SIG-M5 (cell line): ENCODE measurements around the gene PSD2.

Experiments used
- DNase-seq: peaks from one replicate; lab custom pipeline; 2025; lab: John Stamatoyannopoulos, UW

The PSD2 gene

DNA sequence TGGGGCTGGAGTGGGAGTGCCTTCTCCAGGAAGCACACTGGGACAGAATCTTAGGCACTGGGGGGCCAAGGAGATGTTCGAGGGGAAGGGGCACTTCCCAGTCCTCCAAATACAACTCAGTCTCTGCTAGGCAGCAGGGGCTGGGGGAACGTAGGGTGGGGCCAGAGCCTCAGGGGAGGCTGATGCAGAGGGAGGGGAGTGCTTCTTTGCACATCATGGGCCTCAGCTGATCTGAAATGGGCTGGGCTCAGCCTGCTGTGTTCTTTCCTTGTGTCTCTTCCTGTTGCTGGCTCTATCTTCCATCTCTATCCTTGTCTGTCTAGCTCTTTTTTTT, 15.6 kb downstream of the PSD2 start:
- no peak for DNase-seq

DNA sequence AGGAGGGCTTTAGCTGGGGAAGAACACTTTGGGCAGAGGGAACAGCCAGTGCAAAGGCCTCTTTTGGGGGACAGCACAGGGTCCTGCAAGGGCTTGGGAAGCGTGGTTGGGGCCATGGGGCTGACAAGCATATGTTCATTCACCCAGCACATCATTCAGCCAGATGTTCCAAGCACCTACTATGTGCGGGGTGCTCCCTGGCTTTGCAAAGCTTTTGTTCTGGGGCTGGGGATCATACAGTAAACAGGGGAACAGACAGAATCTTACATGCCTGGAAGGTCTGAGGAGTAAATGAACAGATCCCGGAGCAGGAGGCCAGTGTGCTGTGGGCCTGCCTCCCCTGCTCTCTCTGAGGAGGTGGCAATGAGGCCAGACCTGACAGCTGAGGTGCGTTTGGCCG, 16.7 kb downstream of the PSD2 start:
- DNase-seq = no peak

GRCh38 chr5:139812836-139813805, 17.5 kb downstream of the PSD2 start:
- DNase-seq = no peak

- no peak for DNase-seq
These were observed 18.6 kb downstream of the PSD2 start for GRCh38 chr5:139814191-139814601.

- no peak for DNase-seq
These were observed 19.2 kb downstream of the PSD2 start for GRCh38 chr5:139814704-139815280.

DNA sequence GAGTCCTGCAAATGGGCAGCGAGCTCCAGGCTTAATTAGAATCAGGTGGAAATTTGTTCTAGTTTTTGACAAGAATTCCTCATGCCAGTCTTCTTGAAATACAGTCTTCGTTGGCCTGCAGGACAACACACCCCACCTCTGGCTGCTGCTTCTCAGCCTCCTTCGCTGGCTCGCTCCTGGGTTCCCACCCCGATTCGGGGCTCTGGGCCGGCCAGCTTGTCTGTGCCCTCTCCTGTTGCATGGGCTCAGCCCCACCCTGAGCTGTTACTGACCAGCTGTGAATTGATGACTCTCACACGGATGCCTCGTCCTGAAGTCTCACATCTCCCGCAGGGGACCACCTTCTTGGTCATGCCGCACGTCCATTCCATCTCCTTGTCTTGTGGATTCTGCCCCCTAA, 21.0 kb downstream of the PSD2 start:
- no peak for DNase-seq

GRCh38 chr5:139817362-139817761, 21.8 kb downstream of the PSD2 start:
- DNase-seq = no peak

DNA sequence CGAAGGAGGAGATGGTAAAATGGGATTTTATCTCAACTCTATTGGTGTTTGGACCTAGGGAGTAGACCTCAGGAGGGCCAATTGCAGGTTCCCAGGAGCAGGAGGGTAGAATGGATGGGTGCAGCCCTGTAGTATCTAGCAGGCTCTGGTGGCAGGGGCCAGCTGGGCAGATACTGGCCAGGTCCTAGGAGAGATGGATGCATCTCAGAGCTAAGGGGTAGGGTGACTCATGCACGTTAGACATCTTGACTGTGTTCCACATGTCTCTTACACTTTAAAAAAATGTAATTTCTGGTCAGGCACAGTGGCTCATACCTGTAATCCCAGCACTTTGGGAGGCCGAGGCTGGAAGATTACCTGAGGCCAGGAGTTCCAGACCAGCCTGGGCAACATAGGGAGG, 22.4 kb downstream of the PSD2 start:
- no peak for DNase-seq

GRCh38 chr5:139820130-139820529, 24.5 kb downstream of the PSD2 start:
- DNase-seq = no peak

- DNase-seq = no peak
These were observed 25.0 kb downstream of the PSD2 start for GRCh38 chr5:139820606-139821005.

- DNase-seq = no peak
These were observed 26.4 kb downstream of the PSD2 start for GRCh38 chr5:139821806-139822552.

DNA sequence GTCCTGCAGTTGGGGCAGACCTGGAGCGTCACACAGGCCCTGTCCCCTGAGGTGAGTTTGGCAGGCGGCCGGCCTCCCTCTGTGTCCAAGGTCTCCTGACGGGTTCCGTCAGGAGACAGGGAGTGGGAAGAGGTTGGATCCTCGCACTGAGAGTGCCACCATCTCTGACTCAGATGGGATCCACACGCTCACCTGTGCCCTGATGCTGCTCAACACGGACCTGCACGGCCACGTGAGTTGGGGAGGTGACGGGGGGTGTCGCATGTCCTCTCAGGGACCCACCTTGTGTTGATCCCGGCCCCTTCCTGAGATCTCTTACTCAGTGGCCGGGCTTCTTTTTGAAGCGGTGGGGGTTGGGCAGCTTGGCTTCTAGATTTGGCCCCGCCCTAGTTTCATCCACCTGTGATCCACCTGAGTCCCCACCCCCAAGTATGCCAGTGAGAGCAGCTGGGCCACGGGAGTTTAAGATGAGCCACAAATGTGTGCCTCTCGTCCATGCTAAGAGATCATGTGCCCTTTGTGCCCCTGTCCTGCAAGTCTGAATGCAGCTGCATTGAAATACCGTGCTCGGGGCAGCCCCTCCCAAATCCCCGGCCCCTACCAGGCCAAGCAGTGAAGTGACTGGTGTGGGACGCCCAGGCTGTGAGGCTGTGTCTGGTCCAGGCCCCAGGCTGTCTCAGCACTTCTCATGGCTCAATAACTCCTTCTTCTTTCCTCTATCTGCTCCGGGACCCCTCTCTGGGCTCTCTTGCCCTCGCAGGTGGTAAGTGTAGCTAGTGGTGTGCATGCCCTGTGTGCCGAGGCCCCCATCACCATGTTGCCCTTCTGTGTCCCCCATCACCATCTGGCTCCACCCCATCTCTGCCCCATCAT, 27.2 kb downstream of the PSD2 start:
- no peak for DNase-seq

DNA sequence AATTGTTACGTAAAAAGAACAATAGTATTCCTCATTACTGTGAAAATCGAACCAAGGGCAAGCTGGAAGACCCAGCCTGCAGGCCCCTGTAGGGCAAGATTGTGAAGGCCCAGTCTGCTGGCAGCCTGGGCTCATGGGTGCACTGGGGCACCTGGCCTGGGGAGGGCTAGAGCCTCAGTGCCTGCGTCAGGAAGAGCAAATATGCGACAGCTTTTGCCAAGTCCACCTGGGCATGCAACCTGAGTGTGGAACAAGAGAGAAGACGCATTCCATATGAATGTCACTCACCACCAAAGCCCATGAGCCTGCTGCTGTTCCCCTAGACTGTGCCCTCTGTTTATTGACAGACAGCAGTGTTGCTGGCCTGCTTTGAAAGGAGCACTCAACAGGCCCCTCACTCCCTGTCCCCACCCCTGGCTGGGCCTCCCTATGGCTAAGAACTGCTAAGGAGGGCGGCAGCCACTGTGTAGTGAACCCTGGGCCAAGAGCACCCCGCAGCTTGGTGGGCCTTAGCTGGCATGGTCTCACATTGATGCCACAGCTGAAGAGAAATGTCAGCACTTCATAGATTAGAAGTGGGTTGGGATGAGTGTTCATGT, 28.2 kb downstream of the PSD2 start:
- DNase-seq = no peak

DNA sequence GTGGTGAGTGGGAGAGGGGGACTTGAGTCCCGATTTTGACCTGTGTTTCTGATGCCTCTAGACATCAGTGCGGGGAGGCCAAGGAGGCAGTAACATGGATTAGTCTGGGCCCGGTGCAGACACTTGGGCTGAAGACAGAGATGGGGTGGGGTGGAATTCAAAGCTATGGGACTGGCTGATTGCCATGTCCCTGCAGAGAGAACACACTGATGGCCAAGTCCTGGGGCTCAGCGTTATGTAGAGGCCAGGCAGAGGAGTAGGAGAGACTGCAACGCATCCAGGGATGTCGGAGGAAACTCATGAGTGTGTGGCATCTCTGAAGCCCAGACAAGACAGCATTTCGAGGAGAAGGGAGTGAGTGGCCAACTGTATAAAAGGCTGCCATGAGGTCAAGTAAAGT, 30.1 kb downstream of the PSD2 start:
- DNase-seq = no peak

DNA sequence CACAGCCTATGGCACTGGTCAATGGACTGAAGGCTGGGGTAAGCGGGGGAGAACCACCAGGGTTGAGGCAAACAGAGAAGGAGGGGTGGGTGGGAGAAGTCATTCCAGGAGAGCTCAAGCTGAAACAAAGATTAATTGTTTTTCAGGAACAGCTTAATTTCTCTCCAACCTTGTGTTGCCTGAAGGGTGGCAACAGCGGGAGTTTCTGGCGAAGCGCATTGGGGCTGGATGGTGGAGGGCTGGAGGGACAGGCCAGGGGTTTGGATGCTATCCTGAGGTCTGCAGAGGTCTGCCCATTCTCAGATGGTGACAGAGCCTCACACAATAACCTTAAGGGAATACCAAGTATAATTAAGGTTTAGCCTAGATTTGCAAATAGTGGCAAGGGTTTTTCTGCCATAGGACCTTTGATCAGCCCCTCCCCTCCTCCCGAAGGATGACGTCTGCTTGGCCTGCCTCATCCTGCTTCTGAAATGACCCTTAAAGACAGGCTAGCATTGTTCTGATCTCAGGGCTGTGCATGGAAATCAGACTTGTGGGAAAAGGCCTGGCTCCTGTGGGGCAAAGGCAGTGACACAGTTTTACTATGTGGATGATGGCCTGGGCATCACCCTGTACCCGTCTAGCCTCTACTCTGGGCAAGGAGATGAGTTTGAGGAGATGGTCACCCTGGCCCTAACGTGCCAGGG, 32.7 kb downstream of the PSD2 start:
- no peak for DNase-seq

- no peak for DNase-seq
These were observed 33.9 kb downstream of the PSD2 start for GRCh38 chr5:139829471-139829870.

DNA sequence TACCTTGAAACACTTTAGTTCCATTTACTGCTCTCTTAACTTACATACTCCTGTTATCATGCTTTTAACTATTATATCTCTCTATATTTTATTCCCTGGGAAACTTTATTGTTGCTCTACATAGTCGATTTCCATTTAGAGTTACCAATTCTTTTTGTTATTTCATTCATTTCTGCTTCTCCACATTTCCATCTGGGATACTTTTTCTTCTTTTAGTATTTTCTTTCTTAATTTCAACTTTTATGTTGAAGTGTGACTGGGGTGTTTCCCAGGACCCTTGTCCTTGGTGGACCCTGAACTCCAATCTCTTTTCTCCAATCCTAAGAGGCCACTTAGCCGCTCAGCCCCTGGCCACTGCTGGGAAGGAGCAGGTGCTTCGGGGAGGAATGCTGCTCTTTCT, 36.0 kb downstream of the PSD2 start:
- DNase-seq = no peak

GRCh38 chr5:139833525-139833924, 37.9 kb downstream of the PSD2 start:
- DNase-seq = no peak

DNA sequence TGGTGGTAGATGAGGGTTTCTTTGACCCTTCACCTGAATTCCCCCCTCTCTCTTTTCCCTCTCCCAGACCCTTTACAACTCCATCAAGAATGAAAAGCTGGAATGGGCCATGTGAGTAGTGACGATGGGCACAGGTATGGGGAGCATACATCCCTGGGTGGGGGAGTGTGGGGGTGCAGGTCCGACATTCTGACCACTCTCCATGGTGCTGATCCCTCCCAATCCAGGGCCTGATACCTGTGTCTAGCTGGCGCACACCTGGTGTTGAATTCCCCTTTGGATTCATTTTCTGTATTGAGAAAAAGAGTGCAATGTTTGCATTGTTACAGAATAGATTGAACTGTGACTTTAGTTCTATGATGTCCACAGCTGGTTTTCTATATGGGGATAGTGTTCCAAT, 40.0 kb downstream of the PSD2 start:
- no peak for DNase-seq

DNA sequence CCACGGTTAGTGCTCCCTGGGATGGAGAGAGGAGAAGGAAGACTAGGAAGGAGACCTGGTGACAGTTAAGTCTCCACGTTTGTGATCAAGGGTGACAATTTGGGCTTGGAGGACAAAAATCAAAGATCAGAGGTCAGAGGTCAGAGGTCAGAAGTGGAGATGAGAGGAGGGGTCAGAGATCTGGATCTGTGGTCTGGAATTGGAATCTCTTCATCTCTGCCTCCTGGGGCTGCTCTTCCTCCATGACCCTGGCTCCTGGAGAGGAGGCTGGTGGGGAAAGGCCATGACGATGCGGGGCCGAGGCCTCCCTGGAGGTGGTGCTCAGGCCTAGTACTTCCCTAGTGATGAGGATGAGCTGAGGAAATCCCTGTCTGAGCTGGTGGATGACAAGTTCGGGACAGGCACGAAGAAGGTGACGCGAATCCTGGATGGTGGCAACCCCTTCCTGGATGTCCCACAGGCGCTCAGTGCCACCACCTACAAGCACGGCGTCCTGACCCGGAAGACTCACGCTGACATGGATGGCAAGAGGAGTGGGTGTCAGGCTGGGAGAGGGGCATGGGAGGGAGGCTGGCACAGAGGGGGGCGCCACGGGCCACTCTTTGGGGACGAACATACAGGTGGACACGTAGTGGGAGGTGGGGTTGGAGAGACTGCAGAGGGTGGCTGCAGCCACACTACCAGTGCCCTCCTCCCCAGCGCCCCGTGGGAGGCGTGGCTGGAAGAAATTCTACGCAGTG, 41.0 kb downstream of the PSD2 start:
- no peak for DNase-seq
